GM23248 (cell line): ENCODE measurements around the gene PRSS53. TPM values are rescaled to one million over a fixed set of nuclear protein-coding genes. Genes with fewer than 3 reads are reported as not detected.

Experiments used
- DNase-seq: peaks from one replicate; pipeline ENCODE4 v3.0.0-alpha.2; 2015
- H2AFZ ChIP-seq: fragments of 200-600 bp; sonication (generic); 2 replicates; pipeline ENCODE4 v1.6.1; 2016; ENCODE audit warnings: antibody characterized with exemption
- H3F3A ChIP-seq: fragments of 200-600 bp; sonication (generic); 2 replicates; pipeline ENCODE4 v1.6.1; 2016; ENCODE audit warnings: mild to moderate bottlenecking, antibody characterized with exemption, mixed run types; ENCODE audit not compliant: insufficient read depth
- H3K27ac ChIP-seq: fragments of 200-600 bp; sonication (generic); 2 replicates; pipeline ENCODE4 v1.5.1; 2016; ENCODE audit warnings: mild to moderate bottlenecking
- H3K27me3 ChIP-seq: fragments of 200-600 bp; sonication (generic); replicated peaks from 2 replicates; pipeline ENCODE4 v1.6.1; 2016; ENCODE audit warnings: mild to moderate bottlenecking; ENCODE audit not compliant: insufficient read depth
- H3K36me3 ChIP-seq: fragments of 200-600 bp; sonication (generic); 2 replicates; pipeline ENCODE4 v1.6.1; 2016; ENCODE audit warnings: low read depth, mild to moderate bottlenecking
- H3K4me1 ChIP-seq: fragments of 200-600 bp; sonication (generic); 2 replicates; pipeline ENCODE4 v1.6.1; 2016; ENCODE audit warnings: mild to moderate bottlenecking; ENCODE audit not compliant: insufficient read depth
- H3K4me2 ChIP-seq: fragments of 200-600 bp; sonication (generic); one replicate; pipeline ENCODE4 v1.6.1; 2016; ENCODE audit warnings: mild to moderate bottlenecking; ENCODE audit not compliant: unreplicated experiment
- H3K4me3 ChIP-seq: fragments of 200-600 bp; sonication (generic); 2 replicates; pipeline ENCODE4 v1.5.1; 2016; ENCODE audit warnings: mild to moderate bottlenecking
- H3K79me2 ChIP-seq: fragments of 200-600 bp; sonication (generic); 2 replicates; pipeline ENCODE4 v1.6.1; 2016; ENCODE audit warnings: mild to moderate bottlenecking; ENCODE audit not compliant: insufficient read depth
- H3K9ac ChIP-seq: fragments of 200-600 bp; sonication (generic); 2 replicates; pipeline ENCODE4 v1.6.1; 2016; ENCODE audit warnings: mild to moderate bottlenecking
- H3K9me2 ChIP-seq: fragments of 200-600 bp; sonication (generic); 2 replicates; pipeline ENCODE4 v1.6.1; 2016; ENCODE audit warnings: mixed run types, mild to moderate bottlenecking, moderate library complexity; ENCODE audit not compliant: insufficient read depth
- H3K9me3 ChIP-seq: fragments of 200-600 bp; sonication (generic); one replicate; pipeline ENCODE4 v1.6.1; 2017; ENCODE audit warnings: low read depth
- H4K20me1 ChIP-seq: fragments of 200-600 bp; sonication (generic); 2 replicates; pipeline ENCODE4 v1.6.0; 2016; ENCODE audit not compliant: insufficient read depth
- EZH2 ChIP-seq: fragments of 200-600 bp; sonication (generic); IDR thresholded peaks from 2 replicates; pipeline ENCODE4 v1.6.1; 2018; ENCODE audit warnings: antibody characterized with exemption, mild to moderate bottlenecking; ENCODE audit not compliant: insufficient read depth, poor library complexity, severe bottlenecking
- EZH2phosphoT487 ChIP-seq: fragments of 200-600 bp; sonication (generic); IDR thresholded peaks from 2 replicates; pipeline ENCODE4 v1.6.1; 2018; ENCODE audit warnings: antibody characterized with exemption, moderate library complexity, mild to moderate bottlenecking, low read depth; ENCODE audit not compliant: insufficient read depth
- WGBS, 2 experiments: methylation state at CpG; one replicate each; pipeline ENCODE4 v1.1.6; 2015 to 2017; ENCODE audit warnings: low lambda C conversion rate in 2 of 2, low coverage in 1 of 2; ENCODE audit errors: missing lambda C conversion rate in 2 of 2; 5-methylcytosine and 5-hydroxymethylcytosine counted together
- in situ Hi-C: fragments of 300-500 bp; cut with MboI; formaldehyde crosslinking; loops from 2 replicates; pipeline ENCODE4 v1.15.0; 2020
- polyA plus RNA-seq: library from polyadenylated mRNA; unstranded; fragments of >200 nt; fragmentation: Nextera tagmentation; extraction: Ambion mirVana; gene quantifications from 2 replicates; pipeline ENCODE4 v1.2.1, GENCODE V29; 2016
- total RNA-seq: library from RNA; depleted of rRNA; stranded (reverse); fragments of >200 nt; shearing (Covaris generic); gene quantifications from 2 replicates; pipeline ENCODE4 v1.2.3, GENCODE V29; 2014

Gene PRSS53
- total and polyA plus RNA-seq, 2 experiments from 2014 or later: 0.95 to 7.0 TPM

DNA sequence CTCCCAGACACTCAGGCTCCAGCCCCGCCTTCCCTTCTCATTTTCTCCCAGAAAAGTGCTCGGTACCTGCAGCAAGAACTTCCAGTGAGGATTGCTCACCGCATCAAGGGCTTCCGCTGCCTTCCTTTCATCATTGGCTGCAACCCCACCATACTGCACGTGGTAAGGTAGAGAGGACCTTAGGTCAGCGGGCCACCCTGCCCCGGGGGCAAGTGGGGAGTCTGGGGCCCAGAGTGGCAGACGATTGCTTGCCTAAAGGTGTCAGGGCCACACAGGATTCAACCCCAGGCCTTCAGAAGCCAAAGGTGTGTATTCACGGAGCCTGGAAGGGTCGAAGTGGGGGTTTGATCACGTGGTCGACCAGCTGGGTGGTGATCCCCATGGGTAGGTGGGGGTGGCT lies 20.9 kb upstream of the PRSS53 start:
- Histone ChIP-seq H3K27me3 (no peaks in the 10 kb centered on the region), H3F3A (peaks cover 14% of the 10 kb centered on the region; the same call in 1 of the 2 replicates), H3K9ac (0 out of 2 replicates have a peak overlapping the region, but pooled peaks have one; percentile 90), H2AFZ (no peak overlapping the region), H3K4me2 (peak overlapping the region; percentile 51), H4K20me1 (no peaks in the 10 kb centered on the region), H3K36me3 (peaks cover 16% of the 10 kb centered on the region; the same call in 1 of the 2 replicates), H3K27ac (no peak overlapping the region), H3K9me2 (no peaks in the 10 kb centered on the region), H3K4me1 (0 out of 2 replicates have a peak, but pooled peaks cover 6% of the 10 kb centered on the region), H3K4me3 (peak overlapping the region; percentile 81), H3K9me3 (no peaks in the 10 kb centered on the region), H3K79me2 (peaks cover 24% of the 10 kb centered on the region)
- in situ Hi-C loops: no loop called here
- TF ChIP-seq EZH2phosphoT487 (no peak), EZH2 (no peak)
- DNase-seq: no peak
- WGBS, 2 experiments: 92 to 93% methylated on average over 12 of the region's 12 CpGs

DNA sequence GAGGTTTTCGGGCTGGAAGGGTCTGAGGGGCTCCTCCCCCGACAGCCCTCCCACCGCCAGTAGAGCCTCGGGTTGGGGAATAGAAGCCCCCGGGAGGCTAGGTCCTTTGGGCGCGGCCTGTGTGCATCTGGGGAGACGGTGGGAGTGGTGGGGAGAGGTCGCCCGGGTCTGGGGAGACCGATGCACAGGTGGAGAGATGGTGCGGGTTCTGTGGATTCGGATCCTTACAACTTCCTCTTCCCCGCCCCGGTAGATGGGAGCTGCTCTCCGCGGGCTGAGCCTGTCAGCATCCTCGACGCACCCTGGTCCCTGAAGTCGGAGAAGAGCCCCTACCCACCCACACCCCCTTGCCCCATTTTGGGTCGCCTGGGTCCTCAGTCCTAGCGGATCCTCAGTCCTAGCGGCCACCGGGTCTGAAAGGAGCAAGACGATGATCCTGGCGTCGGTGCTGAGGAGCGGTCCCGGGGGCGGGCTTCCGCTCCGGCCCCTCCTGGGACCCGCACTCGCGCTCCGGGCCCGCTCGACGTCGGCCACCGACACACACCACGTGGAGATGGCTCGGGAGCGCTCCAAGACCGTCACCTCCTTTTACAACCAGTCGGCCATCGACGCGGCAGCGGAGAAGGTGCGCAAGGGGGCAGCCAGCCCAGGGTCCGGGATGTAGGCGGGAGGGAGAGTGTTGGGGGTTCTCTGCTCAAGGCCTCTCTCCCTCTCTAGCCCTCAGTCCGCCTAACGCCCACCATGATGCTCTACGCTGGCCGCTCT lies 20.2 kb upstream of the PRSS53 start:
- TF ChIP-seq EZH2phosphoT487 (no peak), EZH2 (no peak)
- H3K9me2 ChIP-seq: no peaks in the 10 kb centered on the region
- no peaks in the 10 kb centered on the region for H3K9me3 ChIP-seq
- H3K36me3 ChIP-seq: peaks cover 16% of the 10 kb centered on the region; the same call in 1 of the 2 replicates
- peak overlapping the region; percentile 90 for H3K9ac ChIP-seq
- H4K20me1 ChIP-seq: no peaks in the 10 kb centered on the region
- 0 out of 2 replicates have a peak, but pooled peaks cover 6% of the 10 kb centered on the region for H3K4me1 ChIP-seq
- in situ Hi-C loops: no loop called here
- peak overlapping the region; percentile 84 for H2AFZ ChIP-seq
- H3F3A ChIP-seq: peaks cover 14% of the 10 kb centered on the region; the same call in 1 of the 2 replicates
- peak; percentile 46 for DNase-seq
- H3K27ac ChIP-seq: no peak overlapping the region
- peak overlapping the region; percentile 81 for H3K4me3 ChIP-seq
- no peaks in the 10 kb centered on the region for H3K27me3 ChIP-seq
- H3K4me2 ChIP-seq: peak overlapping the region; percentile 51
- 45 to 51% methylated on average over 44 to 50 of the region's 57 CpGs for WGBS, 2 experiments
- peaks cover 24% of the 10 kb centered on the region for H3K79me2 ChIP-seq

DNA sequence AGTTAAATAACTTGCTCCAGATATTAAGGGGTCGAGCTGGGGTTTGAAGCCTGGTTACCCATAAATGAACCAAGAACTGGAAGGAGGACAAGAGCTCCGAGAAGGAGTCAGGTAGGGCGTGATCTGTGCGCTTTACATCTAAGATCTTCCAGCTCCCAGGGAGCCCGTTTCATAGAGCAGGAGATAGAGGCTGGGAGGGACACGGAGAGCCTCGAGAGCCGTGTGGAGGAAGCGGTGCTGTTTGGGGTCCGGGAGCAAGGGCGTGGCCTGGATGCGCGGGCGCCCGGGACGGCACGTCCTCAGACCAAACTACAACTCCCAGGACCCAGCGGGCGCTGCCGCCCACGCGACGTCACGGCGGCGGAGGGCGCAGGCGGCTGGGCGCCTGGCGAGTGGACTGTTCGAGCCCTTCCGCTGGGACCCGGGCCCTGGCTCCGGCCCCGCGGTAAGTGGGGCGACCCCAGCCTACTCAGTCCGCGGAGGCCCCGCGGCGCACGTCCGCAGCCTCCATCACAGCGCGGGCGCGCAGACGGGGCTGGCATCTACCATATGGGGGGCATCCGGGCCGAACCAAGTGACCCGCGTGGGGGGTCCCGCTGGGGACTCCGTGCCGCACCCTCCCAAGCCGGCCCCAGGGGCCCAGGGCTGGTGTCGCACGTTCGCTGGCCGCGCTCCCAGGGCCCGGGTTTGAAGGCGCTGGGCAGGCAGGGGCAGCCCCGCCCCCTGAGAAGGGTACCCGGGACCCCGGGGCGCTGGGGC lies 19.5 kb upstream of the PRSS53 start, which contains the start of gene BCKDK:
Gene BCKDK (plus strand): TSS at position 352 of the 759 bp plus-strand sequence. CDS start 838 bp downstream, outside the sequence.
- Histone ChIP-seq H2AFZ (peak within 1 kb of the TSS; percentile 84), H3K27me3 (no peaks in the 10 kb centered on the region), H3K36me3 (peaks cover 16% of the 10 kb centered on the region; the same call in 1 of the 2 replicates), H3K9me3 (no peaks in the 10 kb centered on the region), H3K4me2 (peak within 1 kb of the TSS; percentile 51), H4K20me1 (no peaks in the 10 kb centered on the region), H3K4me1 (0 out of 2 replicates have a peak, but pooled peaks cover 6% of the 10 kb centered on the region), H3K4me3 (peak within 1 kb of the TSS; percentile 81), H3K27ac (0 out of 2 replicates have a peak within 1 kb of the TSS, but pooled peaks have one; percentile 15), H3K9me2 (no peaks in the 10 kb centered on the region), H3K79me2 (peaks cover 24% of the 10 kb centered on the region), H3K9ac (peak within 1 kb of the TSS; percentile 90), H3F3A (peaks cover 7% of the 10 kb centered on the region; the same call in 1 of the 2 replicates)
- 4 to 6% methylated on average over 25 to 39 of the region's 68 CpGs for WGBS, 2 experiments
- peak; percentile 90 for DNase-seq
- in situ Hi-C loops: no loop called here
- TF ChIP-seq EZH2 (no peak), EZH2phosphoT487 (no peak)

DNA sequence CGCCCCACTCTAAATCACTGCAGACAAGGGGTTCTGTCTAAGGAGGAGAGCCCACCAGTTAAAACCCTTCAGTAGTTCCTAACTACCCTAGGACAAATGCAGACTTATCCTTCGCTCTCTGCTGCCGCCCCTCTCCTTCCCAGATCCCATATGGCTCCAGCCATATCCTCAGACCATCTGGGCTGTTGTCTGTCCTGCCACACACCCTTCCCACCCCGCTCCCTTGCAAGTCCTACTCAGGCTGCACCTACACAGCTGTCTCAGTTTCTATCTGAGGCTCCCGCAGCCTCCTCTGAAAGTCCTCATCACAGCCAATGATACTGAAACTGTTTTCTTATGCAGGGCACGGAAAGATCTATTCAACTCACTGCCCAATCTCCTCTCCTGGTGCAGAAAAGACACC lies 18.7 kb upstream of the PRSS53 start:
- Histone ChIP-seq H3K27me3 (no peaks in the 10 kb centered on the region), H2AFZ (peak overlapping the region; percentile 84)

More for the DNA sequence above, 18.7 kb upstream of the PRSS53 start:
- no peak for TF ChIP-seq EZH2
- no peak for TF ChIP-seq EZH2phosphoT487
- Histone ChIP-seq H3K27ac (no peak overlapping the region), H3K36me3 (peaks cover 16% of the 10 kb centered on the region; the same call in 1 of the 2 replicates), H3K9me3 (no peaks in the 10 kb centered on the region), H3K4me2 (peak overlapping the region; percentile 51), H3K4me3 (no peak overlapping the region), H4K20me1 (no peaks in the 10 kb centered on the region), H3K4me1 (0 out of 2 replicates have a peak, but pooled peaks cover 6% of the 10 kb centered on the region), H3K9ac (no peak overlapping the region), H3F3A (0 out of 2 replicates have a peak, but pooled peaks cover under 1% of the 10 kb centered on the region), H3K79me2 (peaks cover 24% of the 10 kb centered on the region), H3K9me2 (no peaks in the 10 kb centered on the region)
- WGBS, 2 experiments: 84 to 87% methylated on average over 6 of the region's 6 CpGs
- in situ Hi-C loops: no loop called here
- DNase-seq: no peak
